H1 (cell line): Measurements from ENCODE around the gene PPP1R12A. TPM values are rescaled to one million over a fixed set of nuclear protein-coding genes. Genes with fewer than 3 reads are reported as not detected.

Source experiments
- CTCF ChIA-PET: fragments of 300-600 bp; sonication (Branson Sonifier 250); formaldehyde crosslinking; loops from one replicate; lab custom pipeline; 2021; ENCODE audit not compliant: partially characterized antibody; lab: Charles Lee
- POLR2A ChIA-PET: fragments of 300-600 bp; sonication (Branson Sonifier 250); formaldehyde crosslinking; loops from one replicate; lab custom pipeline; 2021; ENCODE audit warnings: inconsistent platforms; ENCODE audit not compliant: partially characterized antibody; lab: Charles Lee
- DNase-seq, 2 experiments: peaks; one replicate each; pipeline versions ENCODE4 v3.0.0 to v3.0.0-alpha.2; 2010 to 2022; ENCODE audit warnings: low spot score in 2 of 2, low read depth in 1 of 2, mixed read lengths in 1 of 2
- FAIRE-seq: peaks from 2 replicates; lab custom pipeline; 2011; peaks lifted over from hg19 to GRCh38; lab: Jason Lieb, UNC
- H2AFZ ChIP-seq: 2 replicates; pipeline ENCODE4 v1.8.1; 2012; ENCODE audit warnings: low read length, inconsistent platforms
- H2AK5ac ChIP-seq: 2 replicates; pipeline ENCODE4 v1.6.1; 2013; ENCODE audit warnings: low read depth, low read length
- H2BK120ac ChIP-seq: replicated peaks from 2 replicates; pipeline ENCODE3; 2013; ENCODE audit warnings: low read depth, low read length, inconsistent platforms
- H2BK12ac ChIP-seq: 2 replicates; pipeline ENCODE4 v1.6.1; 2013; ENCODE audit warnings: low read depth, low read length
- H2BK15ac ChIP-seq: 2 replicates; pipeline ENCODE4 v1.6.1; 2013; ENCODE audit warnings: low read length
- H2BK20ac ChIP-seq: 2 replicates; pipeline ENCODE4 v1.6.1; 2013; ENCODE audit warnings: low read length
- H2BK5ac ChIP-seq: 2 replicates; pipeline ENCODE4 v1.6.1; 2013; ENCODE audit warnings: low read depth, low read length
- H3K14ac ChIP-seq: 2 replicates; pipeline ENCODE4 v1.6.1; 2013; ENCODE audit warnings: inconsistent platforms; ENCODE audit not compliant: insufficient read length
- H3K18ac ChIP-seq: 2 replicates; pipeline ENCODE4 v1.6.1; 2013; ENCODE audit warnings: low read length; ENCODE audit errors: extremely low read depth
- H3K23ac ChIP-seq: 2 replicates; pipeline ENCODE4 v1.6.1; 2013; ENCODE audit warnings: inconsistent platforms; ENCODE audit not compliant: insufficient read length
- H3K23me2 ChIP-seq: 2 replicates; pipeline ENCODE4 v1.6.1; 2013; ENCODE audit warnings: low read depth, low read length
- H3K27ac ChIP-seq: 2 replicates; pipeline ENCODE4 v1.6.1; 2011; ENCODE audit warnings: low read depth, low read length, inconsistent platforms
- H3K27me3 ChIP-seq, 4 experiments: replicated peaks in 1 of 4; 1 replicate in 1 of 4; 2 replicates in 3 of 4; pipeline versions ENCODE4 v1.6.1 to v1.8.1; 2011 to 2013; ENCODE audit warnings: low read length in 3 of 4, mild to moderate bottlenecking in 3 of 4, inconsistent platforms in 2 of 4, mixed read lengths in 2 of 4, moderate library complexity in 1 of 4; ENCODE audit not compliant: control insufficient read depth in 3 of 4, insufficient read depth in 3 of 4; ENCODE audit errors: extremely low read depth in 1 of 4
- H3K36me3 ChIP-seq, 4 experiments: 2 replicates each; pipeline versions ENCODE4 v1.6.1 to v1.8.1; 2011 to 2013; ENCODE audit warnings: mild to moderate bottlenecking in 4 of 4, low read length in 3 of 4, moderate library complexity in 2 of 4, control low read depth in 1 of 4, inconsistent platforms in 1 of 4; ENCODE audit not compliant: insufficient read depth in 4 of 4, control insufficient read depth in 2 of 4
- H3K4ac ChIP-seq: replicated peaks from 2 replicates; pipeline ENCODE3; 2013; ENCODE audit warnings: low read length, low read depth, mixed read lengths, inconsistent platforms; ENCODE audit not compliant: insufficient read length
- H3K4me1 ChIP-seq, 4 experiments: replicated peaks in 1 of 4; 1 replicate in 1 of 4; 2 replicates in 3 of 4; pipeline versions ENCODE4 v1.6.1 to v1.8.1; 2011 to 2013; ENCODE audit warnings: low read length in 3 of 4, inconsistent platforms in 2 of 4, mixed read lengths in 1 of 4; ENCODE audit not compliant: insufficient read depth in 4 of 4, control insufficient read depth in 3 of 4
- H3K4me2 ChIP-seq, 2 experiments: 2 replicates each; pipeline versions ENCODE4 v1.6.1 to v1.8.1; 2011 to 2013; ENCODE audit warnings: low read depth in 2 of 2, low read length in 2 of 2, control low read depth in 1 of 2, inconsistent platforms in 1 of 2, mild to moderate bottlenecking in 1 of 2; ENCODE audit not compliant: insufficient read depth in 1 of 2
- H3K4me3 ChIP-seq, 4 experiments: fragments of 200-600, 300-600 bp in 1 of 4; sonication (generic), shearing (Covaris generic), sonication (Bioruptor Twin) in 1 of 4; 2 replicates each; pipeline versions ENCODE4 v1.5.1 to v1.8.1; 2011 to 2016; ENCODE audit warnings: low read length in 4 of 4, low read depth in 3 of 4, control low read depth in 2 of 4, inconsistent platforms in 2 of 4, mild to moderate bottlenecking in 2 of 4, mixed read lengths in 1 of 4, moderate library complexity in 1 of 4; ENCODE audit not compliant: insufficient read depth in 2 of 4; ENCODE audit errors: extremely low read depth in 1 of 4
- H3K56ac ChIP-seq: replicated peaks from 2 replicates; pipeline ENCODE3; 2013; ENCODE audit warnings: low read depth, mild to moderate bottlenecking, mixed read lengths, low read length, inconsistent platforms; ENCODE audit not compliant: insufficient read length
- H3K79me1 ChIP-seq: 2 replicates; pipeline ENCODE4 v1.6.1; 2013; ENCODE audit warnings: low read depth, low read length, control low read depth
- H3K79me2 ChIP-seq, 2 experiments: 2 replicates each; pipeline versions ENCODE4 v1.6.1 to v1.8.1; 2012 to 2013; ENCODE audit warnings: low read length in 2 of 2, mild to moderate bottlenecking in 2 of 2, inconsistent platforms in 1 of 2; ENCODE audit not compliant: insufficient read depth in 2 of 2, control insufficient read depth in 1 of 2
- H3K9ac ChIP-seq, 4 experiments: replicated peaks in 1 of 4; 1 replicate in 1 of 4; 2 replicates in 3 of 4; pipeline versions ENCODE4 v1.6.1 to v1.8.1; 2011 to 2013; ENCODE audit warnings: low read depth in 3 of 4, low read length in 3 of 4, control low read depth in 2 of 4, mild to moderate bottlenecking in 2 of 4, moderate library complexity in 2 of 4, inconsistent platforms in 1 of 4; ENCODE audit errors: extremely low read depth in 1 of 4
- H3K9me3 ChIP-seq, 2 experiments: 2 replicates each; pipeline versions ENCODE4 v1.6.1 to v1.8.1; 2012 to 2013; ENCODE audit warnings: mild to moderate bottlenecking in 2 of 2, moderate library complexity in 2 of 2, control low read depth in 1 of 2, inconsistent platforms in 1 of 2, low read depth in 1 of 2, low read length in 1 of 2, mixed read lengths in 1 of 2; ENCODE audit not compliant: insufficient read depth in 2 of 2
- H4K20me1 ChIP-seq, 2 experiments: replicated peaks in 1 of 2; 2 replicates each; pipeline versions ENCODE3 to v1.8.1; 2011 to 2013; ENCODE audit warnings: inconsistent platforms in 2 of 2, low read length in 2 of 2, mild to moderate bottlenecking in 1 of 2; ENCODE audit not compliant: insufficient read depth in 2 of 2, control insufficient read depth in 1 of 2
- H4K5ac ChIP-seq: 2 replicates; pipeline ENCODE4 v1.6.1; 2013; ENCODE audit warnings: low read length, low read depth, mixed read lengths, inconsistent platforms; ENCODE audit not compliant: insufficient read length
- H4K8ac ChIP-seq: 2 replicates; pipeline ENCODE4 v1.8.0; 2013; ENCODE audit warnings: mild to moderate bottlenecking, moderate library complexity, low read length, inconsistent platforms; ENCODE audit not compliant: insufficient read depth; ENCODE audit errors: extremely low read depth
- H4K91ac ChIP-seq: replicated peaks from 2 replicates; pipeline ENCODE3; 2013; ENCODE audit warnings: low read length, mixed read lengths, inconsistent platforms; ENCODE audit not compliant: insufficient read length
- ASH2L ChIP-seq: fragments of 200-600, 300-600 bp; sonication (generic); IDR thresholded peaks from one replicate; pipeline ENCODE4 v1.7.1; 2017; ENCODE audit warnings: low read length
- BACH1 ChIP-seq: IDR thresholded peaks from 2 replicates; pipeline ENCODE4 v1.6.1; 2012; ENCODE audit warnings: low read length, improper control_type of control experiment
- CTBP2 ChIP-seq: IDR thresholded peaks from 2 replicates; pipeline ENCODE4 v1.7.0; 2011; ENCODE audit warnings: borderline replicate concordance, mild to moderate bottlenecking, moderate library complexity, mixed read lengths, low read length; ENCODE audit not compliant: insufficient read depth, insufficient read length
- EGR1 ChIP-seq: IDR thresholded peaks from 2 replicates; pipeline ENCODE4 v1.6.1; 2011; ENCODE audit warnings: low read depth, low read length, borderline replicate concordance
- NANOG ChIP-seq: IDR thresholded peaks from 2 replicates; pipeline ENCODE4 v1.6.1; 2011; ENCODE audit warnings: low read length, low read depth, mild to moderate bottlenecking, inconsistent platforms; ENCODE audit not compliant: insufficient read depth, poor library complexity, severe bottlenecking
- PHF8 ChIP-seq: fragments of 200-600 bp; sonication (generic); conservative IDR thresholded peaks from 2 replicates; pipeline ENCODE4 v1.7.1; 2012; ENCODE audit warnings: low read depth, mild to moderate bottlenecking, inconsistent platforms, low read length, moderate library complexity
- RFX5 ChIP-seq: IDR thresholded peaks from 2 replicates; pipeline ENCODE4 v1.6.1; 2011; ENCODE audit warnings: low read depth, low read length, improper control_type of control experiment, borderline replicate concordance
- TAF7 ChIP-seq: optimal IDR thresholded peaks from 2 replicates; pipeline ENCODE3; 2011; ENCODE audit warnings: low read depth, mild to moderate bottlenecking, inconsistent platforms, low read length, moderate library complexity, borderline replicate concordance
- TCF12 ChIP-seq: IDR thresholded peaks from 2 replicates; pipeline ENCODE4 v1.6.1; 2011; ENCODE audit warnings: low read depth, mild to moderate bottlenecking, low read length
- WGBS, 2 experiments: shearing (Covaris generic) in 1 of 2; methylation state at CpG; one replicate each; pipeline versions ENCODE4 v1.1.6 to v1.1.7; 2013 to 2015; ENCODE audit warnings: low lambda C conversion rate in 2 of 2, mixed read lengths in 2 of 2, inconsistent platforms in 1 of 2, low coverage in 1 of 2, missing lambda C conversion rate in 1 of 2; ENCODE audit not compliant: insufficient replicate concordance in 2 of 2, insufficient coverage in 1 of 2, insufficient read length in 1 of 2; ENCODE audit errors: extremely low coverage in 1 of 2, missing lambda C conversion rate in 1 of 2; 5-methylcytosine and 5-hydroxymethylcytosine counted together
- long read RNA-seq, 2 experiments: library from RNA in 1 of 2; library from capped mRNA in 1 of 2; stranded (forward); transcript quantifications; one replicate each; pipeline ENCODE4 v2.0.0, GENCODE V29; 2021; ENCODE audit warnings: inconsistent platforms in 1 of 2
- polyA minus RNA-seq, 3 experiments: library from RNA; depleted of rRNA, polyadenylated mRNA; stranded (reverse); fragments of >200 nt; gene quantifications; 1 replicate in 2 of 3; 2 replicates in 1 of 3; pipeline ENCODE4 v1.2.3, GENCODE V29; 2011
- polyA plus RNA-seq, 7 experiments: library from polyadenylated mRNA; depleted of rRNA in 3 of 7; stranded (reverse) in 5 of 7; unstranded in 2 of 7; fragments of >200 nt in 5 of 7; fragments of 200-250 nt in 2 of 7; gene quantifications; 1 replicate in 5 of 7; 2 replicates in 1 of 7; 4 replicates in 1 of 7; pipeline versions ENCODE4 v1.2.1 to v1.2.3, GENCODE V29; 2011 to 2013; ENCODE audit warnings: missing spikeins in 2 of 7, mixed read lengths in 2 of 7
- total RNA-seq: library from RNA; stranded (reverse); fragmentation: NEBNext Ultra II Directional; extraction: Animal tissue kit (Norgen Biotek cat#: 25700); gene quantifications from 2 replicates; pipeline ENCODE4 v1.2.1, GENCODE V29; 2021

PPP1R12A gene
- total RNA-seq = 81.5 and 82.7 TPM in 2 replicates
- 10.2 and 14.7 TPM in 2 replicates for polyA plus RNA-seq (2011; rRNA removed)
- polyA plus RNA-seq (2011; cell fraction: cytosol; rRNA removed) = 23.7 TPM
- 26.0 TPM for polyA plus RNA-seq (2011; cell fraction: nucleus; rRNA removed)
- polyA plus RNA-seq (2012, experiment 1 of 2) = 53.3 to 57.3 TPM (median 56.2 TPM) in 4 replicates
- polyA plus RNA-seq (2012, experiment 2 of 2) = 2.5 TPM
- polyA plus RNA-seq (2013, experiment 1 of 2) = 229 TPM
- 227 TPM for polyA plus RNA-seq (2013, experiment 2 of 2)
- 63.1 and 108 TPM in 2 replicates for polyA minus RNA-seq (2011; rRNA and poly(A)+ RNA removed)
- 65.2 TPM for polyA minus RNA-seq (2011; cell fraction: cytosol; rRNA and poly(A)+ RNA removed)
- polyA minus RNA-seq (2011; cell fraction: nucleus; rRNA and poly(A)+ RNA removed) = 140 TPM
- long read RNA-seq, experiment 1, transcript PPP1R12A-215 (4 exons, 738 nt) = major isoform, 10 of 49 reads
- long read RNA-seq, experiment 1, partial matches to known transcripts = 12 of 49 reads
- long read RNA-seq, experiment 1, other reads (novel, unspliced or antisense) = 26 of 49 reads
- long read RNA-seq, experiment 2, partial matches to known transcripts = 38 of 41 reads
- long read RNA-seq, experiment 2, other reads (novel, unspliced or antisense) = 3 of 41 reads

DNA sequence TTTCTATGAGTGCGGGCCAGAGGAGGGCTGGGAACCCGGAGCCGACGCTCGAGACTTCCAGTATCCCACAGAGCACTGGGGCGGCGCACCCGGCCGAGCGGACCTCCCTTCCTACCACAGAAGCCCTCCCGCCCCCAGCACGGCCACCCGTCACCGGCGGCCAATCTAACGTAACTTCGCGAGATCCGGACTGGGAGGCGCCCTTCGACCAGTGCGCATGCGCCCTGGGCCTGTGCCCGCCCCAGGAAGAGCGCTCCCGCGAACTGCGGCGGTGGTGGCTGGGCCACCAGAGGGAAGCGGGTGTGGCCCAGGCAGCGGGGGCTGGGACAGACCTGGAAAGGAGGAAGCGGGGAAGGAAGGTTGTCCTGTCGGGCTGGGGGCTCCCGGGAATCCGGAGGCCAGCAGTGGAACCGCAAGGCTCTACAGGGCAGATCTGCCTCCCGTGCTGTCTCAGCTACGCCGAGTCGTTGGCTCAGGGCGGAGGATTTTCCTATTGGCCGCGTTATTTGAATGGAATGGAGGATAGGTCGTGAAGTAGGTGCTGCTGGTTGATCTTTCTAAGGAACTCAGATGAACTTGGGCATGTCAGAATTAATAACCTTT lies at the start of gene PPP1R12A:
Gene PPP1R12A, minus strand, starts transcription at position 77 of the 603 bp plus-strand sequence. CDS start 166 bp downstream, outside the sequence.
- H2BK12ac ChIP-seq = peak within 1 kb of the TSS; percentile 93
- FAIRE-seq = no peak
- H3K4me1 ChIP-seq = peaks cover 0 to 4% (median 1%) of the 10 kb centered on the region in 4 experiments; a peak in 3 of 7 replicates
- H3K27ac ChIP-seq = peak within 1 kb of the TSS; percentile 97
- no peak within 1 kb of the TSS for H3K23ac ChIP-seq
- no peaks in the 10 kb centered on the region for H3K36me3 ChIP-seq
- H3K4me2 ChIP-seq = peak within 1 kb of the TSS; percentile 86 to 96
- H2BK5ac ChIP-seq = peak within 1 kb of the TSS; percentile 100
- no peaks in the 10 kb centered on the region for H3K79me1 ChIP-seq
- no peaks in the 10 kb centered on the region for H3K9me3 ChIP-seq
- H3K4me3 ChIP-seq = peak within 1 kb of the TSS; percentile 86 to 96 (median 90)
- H3K27me3 ChIP-seq = no peaks in the 10 kb centered on the region
- H3K18ac ChIP-seq = peak within 1 kb of the TSS; percentile 95
- H2AK5ac ChIP-seq = no peak within 1 kb of the TSS
- no peak within 1 kb of the TSS for H2BK20ac ChIP-seq
- peaks cover 0 to 3% of the 10 kb centered on the region in 2 experiments for H4K20me1 ChIP-seq
- H2BK15ac ChIP-seq = peak within 1 kb of the TSS; percentile 99; the same call in 1 of the 2 replicates
- peak within 1 kb of the TSS; percentile 87 for H3K4ac ChIP-seq
- H3K23me2 ChIP-seq = peaks cover 9% of the 10 kb centered on the region
- peaks cover 9 to 49% of the 10 kb centered on the region in 2 experiments; a peak in 3 of 4 replicates for H3K79me2 ChIP-seq
- peak within 1 kb of the TSS; percentile 75 for H2BK120ac ChIP-seq
- peak within 1 kb of the TSS; percentile 98 for H4K5ac ChIP-seq
- peak within 1 kb of the TSS; percentile 99; the same call in 1 of the 2 replicates for H4K8ac ChIP-seq
- peak; percentile 94 for DNase-seq
- peak within 1 kb of the TSS; percentile 97 for H3K56ac ChIP-seq
- ChIA-PET CTCF (interaction anchor here (0.6 kb wide), 1 partner anchor 110 kb away, joined by 3 read pairs; no protein-coding TSS in a partner anchor), POLR2A (interaction anchor here (0.6 to 3.8 kb wide), 14 partner anchors 9 to 252 kb away, joined by 3 to 13 read pairs (median 4); no protein-coding TSS in a partner anchor)
- peak within 1 kb of the TSS; percentile 100 for H4K91ac ChIP-seq
- 2% methylated on average over 32 of the region's 44 CpGs; no CpG with 5 or more reads in 1 of the 2 experiments for WGBS, 2 experiments
- H3K9ac ChIP-seq = peak within 1 kb of the TSS; percentile 94 to 99 (median 98)
- peak within 1 kb of the TSS; percentile 94; the same call in 1 of the 2 replicates for H2AFZ ChIP-seq
- peak within 1 kb of the TSS; percentile 97 for H3K14ac ChIP-seq
- TF ChIP-seq RFX5 = no peak
- TF ChIP-seq BACH1 = no peak
- TF ChIP-seq CTBP2 = peak; percentile 72
- peak; percentile 64 for TF ChIP-seq TAF7
- no peak for TF ChIP-seq TCF12
- peak; percentile 74 for TF ChIP-seq ASH2L
- peak; percentile 82 for TF ChIP-seq PHF8
- TF ChIP-seq NANOG = peak; percentile 18
- TF ChIP-seq EGR1 = 0 out of 2 replicates have a peak, but pooled peaks have one; percentile 12
